ENCODE results near the gene SH3BGR.

DNA sequence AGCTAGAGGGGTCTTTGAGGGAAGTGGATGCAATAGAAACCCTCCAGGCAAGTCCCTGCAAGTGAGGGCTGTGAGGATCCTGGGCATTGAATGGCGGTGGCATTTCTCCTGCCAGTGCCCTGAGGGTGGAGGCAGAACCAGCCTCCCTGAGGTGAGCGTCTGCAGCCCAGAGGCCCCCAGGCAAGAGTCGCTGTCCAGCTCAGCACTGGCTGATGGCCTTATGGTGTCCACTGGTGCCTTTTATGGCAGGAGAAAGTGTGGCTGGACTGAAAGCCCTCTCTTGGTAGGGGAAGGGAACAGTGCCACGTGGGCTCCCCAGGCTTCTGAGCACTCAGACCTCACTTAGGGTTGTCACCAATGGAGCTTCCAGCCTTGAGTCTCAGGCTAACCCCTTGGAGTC is 77.3 kb downstream of the SH3BGR start:
- TF ChIP-seq EZH2phosphoT487 (IDR thresholded peaks at IDR 0.05; ENCODE audit: borderline replicate concordance) (no peak), CTCF (conservative IDR thresholded peaks at IDR 0.05; ENCODE audit: low read length) (no peak)
